NT2/D1 (cell line): Measurements from ENCODE around the gene NPAS3.

ENCODE experiments used
- YY1 ChIP-seq: IDR thresholded peaks from 2 replicates; pipeline ENCODE4 v1.6.1; 2011; ENCODE audit not compliant: insufficient read length, insufficient read depth
- ZNF274 ChIP-seq: IDR thresholded peaks from 2 replicates; pipeline ENCODE4 v1.6.1; 2011; ENCODE audit warnings: mild to moderate bottlenecking, low read depth, low read length

DNA sequence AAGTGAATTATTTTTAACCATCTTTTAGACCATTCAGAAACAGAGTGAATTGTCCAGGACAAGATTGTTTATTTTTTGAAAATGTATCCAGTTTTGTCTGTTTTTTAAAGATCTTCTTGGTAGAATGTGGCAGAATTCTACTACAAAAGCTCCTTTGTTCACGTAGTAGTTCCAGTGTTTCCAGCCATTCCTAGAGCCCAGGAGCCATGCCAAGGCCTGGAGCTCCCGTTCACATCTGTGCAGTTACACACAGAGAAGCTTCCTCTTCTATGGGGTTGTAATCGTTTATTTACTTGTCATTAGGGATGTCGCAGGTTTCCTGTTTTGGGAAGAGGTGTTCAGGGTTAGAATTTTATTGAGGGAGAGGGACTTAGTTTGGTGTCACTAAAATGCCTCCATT is 409.8 kb downstream of the NPAS3 start:
- no peak for TF ChIP-seq ZNF274
- TF ChIP-seq YY1 = no peak
